ENCODE measurements around the gene CDC42SE1. TPM values are rescaled to one million over a fixed set of nuclear protein-coding genes. Genes with fewer than 3 reads are reported as not detected.

Gene CDC42SE1
- total RNA-seq, 1 donor from 2014 or later = 172 TPM

DNA sequence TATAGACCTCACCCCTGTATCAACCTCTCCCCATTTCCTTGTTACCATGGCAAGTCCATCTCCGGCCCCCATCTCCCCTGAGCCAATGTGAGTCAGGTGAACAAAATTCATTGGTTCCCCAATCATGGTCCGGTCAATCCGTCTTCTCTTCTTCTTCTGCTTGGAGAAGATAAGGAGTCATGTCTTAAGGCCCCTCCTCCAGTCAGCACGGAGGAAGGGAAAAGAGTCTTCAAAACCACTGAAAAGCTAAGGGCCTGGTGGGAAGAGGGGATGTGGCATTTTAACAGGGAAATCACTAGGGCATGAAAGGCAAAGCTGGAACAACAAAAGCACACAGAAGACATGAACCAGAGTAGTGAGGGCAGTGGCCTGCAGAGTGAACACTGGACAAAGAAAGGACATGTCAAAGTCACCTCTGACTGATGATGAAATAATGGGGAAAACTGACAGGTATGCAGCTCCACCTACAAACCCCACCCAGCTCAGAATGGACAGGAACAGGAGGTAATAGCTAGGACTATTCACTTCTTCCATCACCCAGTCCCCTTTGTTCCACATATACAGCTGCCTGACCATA, 4.4 kb downstream of the CDC42SE1 start:
- DNase-seq (ENCODE audit: low spot score) = no peak

DNA sequence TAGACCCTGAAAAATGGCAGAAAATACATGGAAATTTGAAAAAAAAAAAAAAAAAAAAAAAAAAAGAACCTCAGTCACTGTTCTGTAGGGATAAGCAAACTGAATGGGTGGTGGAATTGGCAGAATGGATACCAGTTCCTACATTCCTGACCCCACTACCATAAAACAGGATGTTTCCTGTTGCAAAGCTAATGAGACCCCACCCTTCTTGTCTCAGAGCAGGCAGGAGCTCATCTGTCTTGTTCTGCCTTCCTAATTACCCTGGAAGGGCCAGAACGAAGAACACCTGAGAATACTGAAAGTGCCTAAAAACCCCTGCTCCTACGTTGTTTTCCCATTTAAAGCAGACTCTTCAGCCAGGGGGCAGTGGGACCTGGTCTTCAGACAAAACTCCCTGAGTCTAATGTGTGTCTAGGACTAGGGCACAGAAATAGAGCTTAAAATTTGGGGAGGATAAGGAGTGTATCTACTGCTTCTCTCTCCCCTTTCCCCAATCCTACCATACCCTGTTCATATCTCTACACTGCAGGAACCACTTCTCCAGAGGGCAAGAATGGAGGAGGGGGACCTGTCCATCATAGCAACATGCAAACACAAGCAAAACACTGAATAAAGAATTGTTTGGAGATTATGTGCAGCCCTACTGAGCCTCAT, 7.9 kb downstream of the CDC42SE1 start:
- DNase-seq (ENCODE audit: low spot score) = no peak

DNA sequence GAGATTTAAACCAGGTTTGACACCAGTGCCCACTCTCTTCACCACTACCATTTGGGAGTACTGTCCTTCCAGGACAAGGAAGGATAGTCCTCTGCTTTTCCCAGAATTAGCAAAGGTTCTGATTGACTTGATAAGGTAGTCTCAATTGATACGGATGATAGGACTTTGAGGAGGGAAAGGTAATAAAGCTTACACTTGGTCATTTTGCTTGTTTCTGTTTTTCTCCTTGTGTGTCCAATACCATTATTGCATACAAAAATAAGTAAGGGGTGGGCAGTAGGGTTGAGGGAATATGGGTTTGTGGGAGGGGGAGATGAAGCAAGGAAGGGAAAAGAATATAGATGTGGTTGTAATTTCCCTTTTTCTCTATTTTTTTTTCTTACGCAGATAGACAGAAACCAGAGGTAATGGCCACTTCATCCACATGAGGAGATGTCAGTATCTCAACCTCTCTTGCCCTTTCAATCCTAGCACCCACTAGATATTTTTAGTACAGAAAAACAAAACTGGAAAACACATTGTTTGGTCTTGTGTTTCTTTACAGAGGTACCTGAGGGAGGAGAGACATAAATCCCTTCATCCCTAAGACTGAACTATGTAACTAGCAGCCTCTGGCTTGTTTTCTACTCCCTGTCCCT, 9.3 kb downstream of the CDC42SE1 start:
- DNase-seq (ENCODE audit: low spot score) = no peak

DNA sequence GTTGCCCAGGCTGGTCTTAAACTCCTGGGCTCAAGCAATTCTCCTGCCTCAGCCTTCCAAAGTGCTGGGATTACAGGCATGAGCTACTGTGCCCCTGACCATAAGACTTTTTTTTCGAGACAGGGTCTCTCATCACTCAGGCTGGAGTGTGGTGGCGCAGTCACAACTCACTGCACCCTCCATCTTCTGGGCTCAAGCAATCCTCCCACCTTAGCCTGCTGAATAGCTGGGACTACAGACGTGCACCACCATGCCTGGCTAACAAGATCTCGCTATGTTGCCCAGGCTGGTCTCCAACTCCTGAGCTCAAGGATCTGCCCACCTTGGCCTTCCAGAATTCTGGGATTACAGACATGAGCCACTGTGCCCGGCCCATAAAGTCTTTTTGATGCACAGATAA, 10.0 kb downstream of the CDC42SE1 start:
- no peak for DNase-seq (ENCODE audit: low spot score)

DNA sequence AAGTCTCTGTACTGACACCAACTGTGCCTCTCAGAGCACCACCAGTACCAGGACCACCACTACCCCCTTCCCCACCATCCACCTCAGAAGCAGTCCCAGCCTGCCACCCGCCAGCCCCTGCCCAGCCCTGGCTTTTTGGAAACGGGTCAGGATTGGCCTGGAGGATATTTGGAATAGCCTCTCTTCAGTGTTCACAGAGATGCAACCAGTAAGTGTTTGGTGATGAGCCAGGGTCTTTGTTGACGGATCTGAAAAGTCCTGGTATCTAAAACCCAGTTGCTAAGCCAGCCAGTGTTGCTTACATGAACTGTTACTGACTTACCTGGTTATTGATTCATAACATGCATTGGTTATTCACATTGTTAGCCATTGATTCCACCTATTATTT, 10.8 kb downstream of the CDC42SE1 start:
- DNase-seq (ENCODE audit: low spot score) = no peak

DNA sequence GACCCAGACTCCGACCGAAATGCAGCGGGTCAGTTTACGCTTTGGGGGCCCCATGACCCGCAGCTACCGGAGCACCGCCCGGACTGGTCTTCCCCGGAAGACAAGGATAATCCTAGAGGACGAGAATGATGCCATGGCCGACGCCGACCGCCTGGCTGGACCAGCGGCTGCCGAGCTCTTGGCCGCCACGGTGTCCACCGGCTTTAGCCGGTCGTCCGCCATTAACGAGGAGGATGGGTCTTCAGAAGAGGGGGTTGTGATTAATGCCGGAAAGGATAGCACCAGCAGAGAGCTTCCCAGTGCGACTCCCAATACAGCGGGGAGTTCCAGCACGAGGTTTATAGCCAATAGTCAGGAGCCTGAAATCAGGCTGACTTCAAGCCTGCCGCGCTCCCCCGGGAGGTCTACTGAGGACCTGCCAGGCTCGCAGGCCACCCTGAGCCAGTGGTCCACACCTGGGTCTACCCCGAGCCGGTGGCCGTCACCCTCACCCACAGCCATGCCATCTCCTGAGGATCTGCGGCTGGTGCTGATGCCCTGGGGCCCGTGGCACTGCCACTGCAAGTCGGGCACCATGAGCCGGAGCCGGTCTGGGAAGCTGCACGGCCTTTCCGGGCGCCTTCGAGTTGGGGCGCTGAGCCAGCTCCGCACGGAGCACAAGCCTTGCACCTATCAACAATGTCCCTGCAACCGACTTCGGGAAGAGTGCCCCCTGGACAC, 11.3 kb downstream of the CDC42SE1 start:
- DNase-seq (ENCODE audit: low spot score) = peak; percentile 80

DNA sequence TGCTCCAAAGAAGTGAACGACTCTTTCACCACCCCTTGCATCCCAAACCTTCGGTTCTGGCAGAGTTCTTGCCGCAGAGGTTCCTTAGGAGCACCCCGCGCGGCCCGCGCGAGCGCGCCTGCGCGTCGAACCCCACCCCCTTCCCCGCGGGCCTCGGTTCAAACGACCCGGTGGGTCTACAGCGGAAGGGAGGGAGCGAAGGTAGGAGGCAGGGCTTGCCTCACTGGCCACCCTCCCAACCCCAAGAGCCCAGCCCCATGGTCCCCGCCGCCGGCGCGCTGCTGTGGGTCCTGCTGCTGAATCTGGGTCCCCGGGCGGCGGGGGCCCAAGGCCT, 11.9 kb downstream of the CDC42SE1 start, which contains the start of gene C1orf56:
Gene C1orf56, plus strand, starts transcription at position 161 of the 334 bp plus-strand sequence. Its CDS starts 97 bp downstream, at position 258.
- DNase-seq (ENCODE audit: low spot score) = peak; percentile 77

DNA sequence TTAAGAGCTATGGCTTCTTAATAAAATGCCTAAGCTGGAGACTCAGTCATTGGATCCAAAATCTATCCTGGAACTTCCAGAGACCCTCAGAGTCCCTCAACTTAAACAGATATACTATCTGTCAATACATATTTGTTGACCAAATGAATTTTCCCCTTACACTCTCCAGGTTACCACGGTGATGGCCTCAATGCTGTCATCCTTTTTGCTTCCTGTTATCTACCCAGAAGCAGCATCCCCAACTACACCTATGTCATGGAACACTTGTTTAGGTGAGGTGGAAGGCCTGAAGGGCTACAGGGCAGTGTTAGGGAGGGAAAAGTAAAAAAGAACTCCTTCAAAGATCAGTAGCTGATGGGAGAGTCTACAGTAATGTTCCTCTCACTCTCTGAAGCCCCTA, 16.3 kb downstream of the CDC42SE1 start:
- no peak for DNase-seq (ENCODE audit: low spot score)

DNA sequence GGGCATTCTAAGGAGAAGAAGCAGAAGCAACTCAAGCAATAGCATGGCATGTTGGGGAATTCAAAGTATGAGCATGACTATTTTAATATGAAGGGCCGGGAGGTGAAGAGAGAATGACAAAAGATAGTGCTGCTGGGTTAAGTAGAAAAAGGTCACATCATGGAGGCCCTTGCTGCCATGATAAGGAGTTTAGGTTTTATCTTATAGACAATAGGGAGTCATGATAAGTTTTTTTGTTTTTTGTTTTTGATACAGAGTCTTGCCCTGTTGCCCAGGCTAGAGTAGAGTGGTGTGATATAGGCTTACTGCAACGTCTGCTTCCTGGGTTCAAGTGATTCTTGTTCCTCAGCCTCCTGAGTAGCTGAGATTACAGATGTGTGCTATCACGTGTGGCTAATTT, 19.9 kb downstream of the CDC42SE1 start:
- DNase-seq (ENCODE audit: low spot score) = no peak

DNA sequence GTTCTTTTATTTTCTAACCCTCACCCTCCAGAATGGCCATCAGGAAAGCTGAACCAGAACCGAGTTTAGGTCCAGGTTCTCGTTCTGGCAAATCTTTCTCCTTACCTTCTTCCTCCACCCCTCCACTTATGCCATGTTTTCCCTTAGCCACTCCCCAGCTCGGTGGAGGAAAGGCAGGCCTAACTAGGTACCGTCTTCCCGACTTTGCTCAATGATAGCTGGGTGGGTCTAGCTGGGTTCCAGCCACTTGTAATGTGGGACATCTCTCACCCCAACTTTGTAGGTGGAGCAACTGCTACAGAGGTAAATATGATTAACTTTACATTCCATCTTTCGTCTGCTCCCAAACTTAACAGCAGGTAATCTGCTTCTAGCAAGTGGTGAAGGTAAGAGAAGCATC, 22.4 kb downstream of the CDC42SE1 start:
- no peak for DNase-seq (ENCODE audit: low spot score)

DNA sequence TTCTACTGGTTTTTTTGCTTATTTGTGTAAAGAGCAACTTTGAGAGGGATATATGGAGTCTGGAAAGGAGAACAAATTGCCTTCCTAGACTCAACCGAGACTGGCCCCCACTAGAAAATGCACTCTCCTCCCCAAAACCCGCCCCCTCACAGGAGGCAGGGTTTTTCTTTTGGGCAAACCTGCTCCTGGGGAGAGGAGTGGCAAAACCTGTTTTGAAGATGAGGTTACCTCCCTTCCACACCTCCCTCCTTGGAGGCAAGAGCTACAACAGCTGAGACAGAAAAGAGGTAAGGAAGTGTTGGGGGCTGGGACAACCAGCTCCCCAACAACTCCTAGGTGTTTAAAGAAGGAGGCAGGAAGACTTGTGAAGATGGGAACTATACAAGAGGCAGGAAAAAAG, 23.1 kb downstream of the CDC42SE1 start, which contains the start of gene BNIPL:
Gene BNIPL, plus strand, starts transcription at position 231 of the 400 bp plus-strand sequence. Its CDS starts 140 bp downstream, at position 371.
- no peak for DNase-seq (ENCODE audit: low spot score)

DNA sequence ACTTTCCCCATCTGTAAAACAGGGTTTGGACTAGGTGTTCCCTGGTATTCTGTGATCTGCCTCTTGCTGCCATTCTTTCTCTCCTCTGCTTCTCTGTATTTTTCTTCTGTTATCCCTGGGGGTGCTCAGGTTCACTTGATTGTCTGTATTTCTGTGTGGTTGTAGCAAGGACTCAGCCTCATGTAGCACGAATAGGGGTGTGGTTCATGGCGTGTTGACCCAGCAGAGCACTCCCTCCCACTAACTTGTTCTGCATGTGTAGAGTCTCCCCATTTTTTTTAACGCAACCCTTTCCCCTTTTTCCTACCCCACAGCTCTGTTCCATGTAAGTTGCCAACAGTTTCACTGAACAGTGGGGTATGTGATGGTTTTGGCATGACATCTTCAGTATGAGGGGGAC, 24.3 kb downstream of the CDC42SE1 start:
- no peak for DNase-seq (ENCODE audit: low spot score)

DNA sequence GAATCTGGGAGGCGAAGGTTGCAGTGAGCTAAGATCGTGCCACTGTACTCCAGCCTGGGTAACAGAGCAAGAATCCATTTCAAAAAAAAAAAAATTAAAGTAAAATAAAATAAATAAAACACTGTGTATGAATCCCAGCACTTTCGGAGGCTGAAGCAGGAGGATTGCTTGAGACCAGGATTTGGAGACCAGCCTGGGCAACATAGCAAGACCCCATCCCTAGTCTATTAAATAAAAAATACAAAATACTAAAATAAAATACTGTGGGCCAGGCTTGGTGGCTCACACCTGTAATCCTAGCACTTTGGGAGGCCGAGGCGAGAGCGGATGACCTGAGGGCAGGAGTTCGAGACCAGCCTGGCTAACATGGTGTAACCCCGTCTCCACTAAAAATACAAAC, 27.3 kb downstream of the CDC42SE1 start:
- no peak for DNase-seq (ENCODE audit: low spot score)

DNA sequence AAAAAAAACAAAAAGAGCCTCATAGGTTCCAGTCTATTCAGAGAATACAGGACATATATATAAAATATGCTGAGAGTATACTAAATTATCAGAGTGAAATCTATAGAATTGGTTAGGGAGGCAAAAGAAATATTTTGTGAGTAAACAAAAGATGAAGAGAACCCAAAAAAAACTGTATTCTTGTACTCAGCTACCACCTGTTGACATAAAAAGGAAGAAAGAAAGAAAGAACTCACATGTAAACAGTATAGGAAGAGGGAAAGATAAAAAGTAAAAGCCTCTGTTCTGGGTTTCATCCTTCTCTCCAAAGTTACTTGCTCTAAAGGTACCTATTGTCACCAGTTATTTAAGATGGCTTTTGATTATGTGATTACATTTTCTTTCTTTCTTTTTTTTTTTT, 33.0 kb downstream of the CDC42SE1 start:
- no peak for DNase-seq (ENCODE audit: low spot score)

DNA sequence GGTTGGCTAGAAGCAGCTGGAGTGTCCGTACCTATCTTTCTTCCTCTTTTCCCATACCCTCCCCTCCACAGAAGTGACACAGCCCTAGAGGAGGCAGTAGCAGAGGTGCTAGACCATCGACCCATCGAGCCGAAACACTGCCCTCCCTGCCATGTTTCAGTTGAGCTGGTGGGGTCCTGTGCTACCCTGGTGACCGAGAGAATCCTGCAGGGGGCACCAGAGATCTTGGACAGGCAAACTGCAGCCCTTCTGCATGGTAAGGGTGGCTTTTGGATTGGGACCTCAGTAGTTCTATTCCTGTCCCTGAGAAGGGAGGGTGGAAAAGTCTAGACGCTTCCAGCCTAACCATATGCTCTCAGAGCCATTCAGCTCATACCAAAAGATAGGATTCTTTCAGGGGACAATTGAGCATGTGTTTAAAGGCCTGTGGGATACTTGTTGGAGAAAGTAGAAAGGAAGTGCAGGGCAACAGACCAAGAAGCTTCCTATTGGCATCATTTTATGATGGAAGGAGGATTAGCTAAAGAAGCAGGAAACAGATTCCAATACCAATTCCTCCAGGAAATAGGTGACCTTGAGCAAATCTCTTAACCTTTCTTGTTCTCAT, 34.8 kb downstream of the CDC42SE1 start:
- DNase-seq (ENCODE audit: low spot score) = peak; percentile 82

DNA sequence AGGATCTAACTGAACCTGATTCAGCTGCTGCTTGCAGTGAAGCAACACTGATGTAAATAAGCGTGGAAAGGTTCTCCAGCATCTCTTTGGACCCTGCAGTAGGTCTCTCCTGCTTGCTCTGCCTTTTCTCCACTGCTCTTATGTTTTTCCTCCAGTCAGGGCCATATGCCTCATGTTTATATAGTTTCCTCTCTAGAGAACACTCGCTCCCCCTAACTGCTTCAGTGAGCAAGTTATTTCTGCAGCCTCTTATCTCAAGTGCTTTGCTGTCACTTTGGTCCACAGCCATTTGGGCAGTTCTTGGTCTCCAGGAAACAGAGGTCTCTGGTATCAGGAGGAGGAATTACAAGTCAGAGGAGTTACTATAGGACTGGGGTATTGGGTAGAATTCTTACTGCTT, 45.9 kb downstream of the CDC42SE1 start:
- DNase-seq (ENCODE audit: low spot score) = no peak

DNA sequence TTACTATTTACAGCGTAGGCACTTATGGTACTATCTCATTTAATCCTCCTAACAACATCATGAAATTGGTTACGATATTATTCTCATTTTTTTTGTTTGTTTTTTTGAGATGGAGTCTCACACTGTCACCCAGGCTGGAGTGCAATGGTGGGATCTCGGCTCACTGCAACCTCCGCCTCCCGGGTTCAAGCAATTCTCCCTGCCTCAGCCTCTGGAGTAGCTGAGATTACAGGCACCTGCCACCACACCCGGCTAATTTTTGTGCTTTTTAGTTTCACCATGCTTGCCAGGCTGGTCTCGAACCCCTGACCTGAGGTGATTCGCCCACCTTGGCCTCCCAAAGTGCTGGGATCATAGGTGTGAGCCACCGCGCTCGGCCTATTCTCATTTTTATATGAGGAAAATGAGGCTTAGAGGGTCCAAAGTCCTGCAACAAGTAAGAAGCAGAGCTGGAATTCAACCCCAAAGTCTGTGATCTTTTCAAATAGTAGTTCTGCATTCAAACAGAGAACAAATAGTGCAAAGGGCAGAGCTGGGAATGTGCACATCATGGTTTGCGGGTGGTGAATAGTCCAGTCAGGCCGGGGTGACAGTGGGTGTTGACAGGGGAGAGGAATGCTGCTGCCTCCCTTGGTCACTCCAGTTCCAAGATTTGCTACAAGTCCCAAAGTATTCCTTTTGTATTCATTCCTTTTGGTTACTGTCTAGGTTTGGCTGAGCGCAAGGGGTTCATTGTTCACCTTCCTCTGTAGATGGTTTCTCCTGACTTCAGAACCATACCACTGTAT, 46.5 kb downstream of the CDC42SE1 start:
- no peak for DNase-seq (ENCODE audit: low spot score)

DNA sequence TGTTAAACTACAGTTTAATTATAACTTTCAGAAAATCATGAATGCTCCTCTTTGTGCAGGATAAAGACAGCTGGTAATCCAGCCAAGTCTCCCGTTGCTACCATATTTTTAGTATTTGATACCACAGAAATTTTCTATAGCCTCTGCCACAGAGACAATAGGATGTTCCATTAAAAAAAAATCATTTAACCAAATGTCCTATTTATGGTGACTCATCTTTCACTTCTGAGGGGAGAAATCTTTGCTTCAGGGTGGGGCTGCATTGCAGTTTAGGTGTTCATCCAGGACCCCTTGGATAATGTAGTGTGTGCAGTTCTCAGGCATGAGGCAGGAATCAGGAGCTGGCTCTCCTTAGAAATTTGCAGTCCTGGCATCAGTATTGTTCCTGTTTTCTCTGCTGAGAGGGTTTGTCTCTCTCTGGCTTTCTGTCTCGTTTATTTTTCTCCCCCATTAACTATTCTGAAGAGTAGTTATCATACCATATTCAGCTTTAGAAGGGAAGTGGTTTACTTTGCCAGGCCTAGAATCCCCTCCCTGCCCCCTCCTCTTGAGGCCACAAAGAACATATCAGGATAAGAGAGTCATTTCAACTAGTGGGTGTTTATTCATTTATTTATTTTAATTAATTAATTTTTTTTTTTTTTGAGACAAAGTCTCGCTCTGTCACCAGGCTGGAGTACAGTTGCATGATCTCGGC, 48.1 kb downstream of the CDC42SE1 start:
- DNase-seq (ENCODE audit: low spot score) = no peak

DNA sequence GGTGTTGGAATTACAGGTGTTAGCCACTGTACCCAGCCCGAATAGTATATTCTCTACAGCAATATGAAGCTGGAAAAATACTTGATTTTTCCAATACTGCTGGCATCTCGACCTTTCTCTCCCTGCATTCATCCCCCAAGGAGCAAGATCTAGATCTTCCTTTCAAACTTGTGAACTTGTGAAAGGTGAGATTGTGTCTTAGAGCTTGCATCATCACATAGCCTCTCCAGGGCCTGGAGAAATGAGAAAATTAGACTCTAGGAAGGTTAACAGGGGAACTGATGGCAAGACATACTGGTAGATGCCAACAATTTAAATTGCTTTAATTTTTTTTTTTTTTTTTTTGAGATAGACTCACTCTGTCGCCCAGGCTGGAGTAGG, 49.1 kb downstream of the CDC42SE1 start:
- no peak for DNase-seq (ENCODE audit: low spot score)

DNA sequence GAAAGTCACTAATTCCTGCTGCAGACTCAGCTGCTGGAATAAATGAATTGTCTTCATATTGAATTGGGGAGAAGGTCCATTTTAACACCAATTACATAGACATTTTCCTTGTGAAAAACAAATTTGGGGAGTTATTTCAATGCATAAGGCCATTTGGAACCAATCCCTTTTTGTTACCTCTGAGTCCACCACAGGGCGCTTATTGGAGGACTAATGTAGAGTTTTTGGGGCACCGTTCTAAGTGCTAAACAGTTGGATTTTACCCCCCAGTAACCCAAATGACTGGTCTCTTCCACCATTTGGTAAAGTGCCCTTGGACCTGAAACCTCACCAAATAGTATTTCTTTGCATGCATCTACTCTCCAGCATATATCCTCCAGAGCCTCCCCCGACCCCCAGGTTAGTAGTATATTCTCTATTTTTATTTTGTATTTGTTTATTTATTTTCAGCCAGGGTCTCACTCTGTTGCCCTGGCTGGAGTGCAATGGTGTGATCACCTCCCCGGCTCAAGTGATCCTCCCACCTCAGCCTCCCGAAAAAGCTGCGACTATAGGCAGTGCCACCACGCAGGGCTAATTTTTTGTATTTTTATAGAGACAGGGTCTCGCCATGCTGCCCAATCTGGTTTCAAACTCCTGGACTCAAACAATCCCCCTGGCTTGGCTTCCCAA, 49.6 kb downstream of the CDC42SE1 start:
- DNase-seq (ENCODE audit: low spot score) = no peak
